COLO668 (cell line): ENCODE data around the gene SMCO2.

Experiments
- DNase-seq: peaks from one replicate; lab custom pipeline; 2025; ENCODE audit not compliant: unreplicated experiment; lab: John Stamatoyannopoulos, UW

The SMCO2 gene

DNA sequence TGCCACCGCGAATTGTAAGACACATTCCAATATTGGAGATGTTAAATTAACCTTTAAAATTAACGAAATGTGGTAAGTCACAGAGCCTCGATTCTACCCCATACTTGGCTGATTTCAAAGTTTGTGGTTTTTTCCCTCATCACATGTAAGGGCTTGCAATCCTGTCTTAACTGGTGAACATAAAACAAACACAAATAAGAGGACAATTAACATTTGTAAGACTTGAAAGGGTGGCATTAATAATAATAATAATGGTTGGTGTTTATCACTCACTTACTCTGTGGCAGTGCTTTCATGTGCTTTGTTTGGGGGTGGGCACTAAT is 104.1 kb downstream of the SMCO2 start:
- DNase-seq, result no peak

DNA sequence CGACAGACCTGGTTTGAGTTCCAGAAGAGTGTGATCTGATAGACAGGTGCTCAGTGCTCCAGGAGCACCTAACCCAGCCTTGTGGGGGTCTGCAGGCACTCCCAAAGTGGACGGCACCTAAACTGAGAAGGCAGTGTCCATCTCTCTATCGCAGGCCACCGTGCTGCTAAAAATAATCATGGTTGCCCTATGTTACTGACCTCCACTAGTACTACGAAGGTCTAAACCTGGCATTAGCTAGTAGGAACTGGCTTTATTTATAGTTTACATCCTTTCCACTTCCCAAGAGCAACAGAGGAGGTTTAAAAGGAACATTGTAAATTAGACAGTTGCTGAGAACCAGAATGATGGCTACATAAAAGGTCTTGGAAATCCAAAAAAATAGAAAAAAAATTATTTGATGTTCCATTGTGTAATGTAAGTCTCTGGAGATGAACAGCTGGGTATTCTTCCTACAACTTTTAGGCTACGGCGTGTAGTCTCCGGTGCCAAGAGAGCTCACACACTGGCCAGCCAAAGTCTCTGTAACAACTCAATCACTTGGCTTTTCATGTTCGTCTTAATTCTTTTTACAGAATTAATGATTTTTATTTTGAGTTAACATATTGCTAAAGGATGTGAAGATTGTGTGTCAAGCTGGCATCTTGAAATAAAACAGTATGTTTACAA is 104.8 kb downstream of the SMCO2 start:
- DNase-seq, result no peak
